Caco-2 (cell line): Measurements from ENCODE around the gene CXCR3. TPM values are rescaled to one million over a fixed set of nuclear protein-coding genes. Genes with fewer than 3 reads are reported as not detected.

Source experiments
- BruUV-seq: library from RNA; stranded (reverse); fragments of 400-500 nt; replicated peaks from 2 replicates; lab custom pipeline; 2021; lab: Mats Ljungman, UMichigan
- CTCF ChIA-PET: fragments of 300-600 bp; sonication (Branson Sonifier 250); formaldehyde crosslinking; loops from one replicate; lab custom pipeline; 2022; ENCODE audit warnings: antibody characterized with exemption; lab: Charles Lee
- POLR2A ChIA-PET: fragments of 300-600 bp; sonication (Branson Sonifier 250); formaldehyde crosslinking; loops from one replicate; lab custom pipeline; 2022; ENCODE audit warnings: antibody characterized with exemption; lab: Charles Lee
- DNase-seq, 2 experiments: peaks; one replicate each; pipeline versions ENCODE4 v3.0.0 to v3.0.0-alpha.2; 2020 to 2022
- H3K27me3 ChIP-seq: replicated peaks from 2 replicates; pipeline ENCODE4 v1.6.0; 2011; ENCODE audit warnings: low read length; ENCODE audit not compliant: control insufficient read depth, insufficient read depth
- H3K36me3 ChIP-seq: 2 replicates; pipeline ENCODE4 v1.5.1; 2011; ENCODE audit warnings: low read length; ENCODE audit not compliant: control insufficient read depth, insufficient read depth
- H3K4me1 ChIP-seq: fragments of 250-450 bp; sonication (Bioruptor Pico); 2 replicates; pipeline ENCODE4 v1.5.1; 2020; ENCODE audit warnings: mild to moderate bottlenecking
- H3K4me3 ChIP-seq: 2 replicates; pipeline ENCODE4 v1.5.1; 2011; ENCODE audit warnings: low read depth, mild to moderate bottlenecking, control low read depth, low read length
- H3K9me3 ChIP-seq: fragments of 250-450 bp; sonication (Bioruptor Pico); 2 replicates; pipeline ENCODE4 v1.5.1; 2020; ENCODE audit warnings: mild to moderate bottlenecking, moderate library complexity
- H3K27ac Mint-ChIP-seq: one replicate; pipeline ENCODE4 v1.8.0; 2022; ENCODE audit warnings: mixed read lengths; ENCODE audit not compliant: unreplicated experiment
- H3K27me3 Mint-ChIP-seq: one replicate; pipeline ENCODE4 v1.8.0; 2022; ENCODE audit warnings: mixed read lengths; ENCODE audit not compliant: insufficient read depth, unreplicated experiment
- H3K36me3 Mint-ChIP-seq: one replicate; pipeline ENCODE4 v1.8.0; 2022; ENCODE audit warnings: mild to moderate bottlenecking, mixed read lengths; ENCODE audit not compliant: insufficient read depth, unreplicated experiment
- H3K4me1 Mint-ChIP-seq: one replicate; pipeline ENCODE4 v1.8.0; 2022; ENCODE audit warnings: low read depth, mixed read lengths; ENCODE audit not compliant: unreplicated experiment
- H3K4me3 Mint-ChIP-seq: one replicate; pipeline ENCODE4 v1.8.0; 2022; ENCODE audit warnings: mild to moderate bottlenecking, moderate library complexity, mixed read lengths; ENCODE audit not compliant: unreplicated experiment
- H3K9me3 Mint-ChIP-seq: one replicate; pipeline ENCODE4 v1.8.0; 2022; ENCODE audit warnings: mixed read lengths; ENCODE audit not compliant: unreplicated experiment
- CTCF ChIP-seq, 2 experiments: fragments of 200-600 bp in 1 of 2; IDR thresholded peaks; 1 replicate in 1 of 2; 2 replicates in 1 of 2; pipeline versions ENCODE4 v1.5.1 to v1.8.0; 2011 to 2022; ENCODE audit warnings: antibody characterized with exemption in 1 of 2, control low read depth in 1 of 2, inconsistent platforms in 1 of 2, low read depth in 1 of 2, low read length in 1 of 2, mild to moderate bottlenecking in 1 of 2, moderate library complexity in 1 of 2; ENCODE audit not compliant: insufficient read depth in 1 of 2, severe bottlenecking in 1 of 2, unreplicated experiment in 1 of 2
- intact Hi-C: fragments of 100-400 bp; cut with micrococcal nuclease; formaldehyde crosslinking; loops from one replicate; pipeline ENCODE4 v1.10.0; 2022; ENCODE audit not compliant: unreplicated experiment
- total RNA-seq: library from RNA; stranded (reverse); gene quantifications from 2 replicates; pipeline ENCODE4 v1.2.3, GENCODE V29; 2022

Gene CXCR3
- total RNA-seq, 1 experiment from 2014 or later, result not detected

- no TSS peak for BruUV-seq
These were observed 42.5 kb upstream of the CXCR3 start for GRCh38 chrX:71660562-71661416.

GRCh38 chrX:71659959-71660358, 41.6 kb upstream of the CXCR3 start:
- DNase-seq, result no peak
- POLR2A ChIA-PET, result no interaction called here
- no peak for TF ChIP-seq CTCF (IDR thresholded peaks at IDR 0.05; ENCODE audit: insufficient read depth in 1 of 2, low read depth in 1 of 2, low read length in 1 of 2, severe bottlenecking in 1 of 2, unreplicated experiment in 1 of 2)
- no peak overlapping the region for H3K4me3 ChIP-seq
- Mint-ChIP-seq H3K27ac (no peak overlapping the region), H3K27me3 (no peaks in the 10 kb centered on the region), H3K36me3 (no peaks in the 10 kb centered on the region), H3K9me3 (no peaks in the 10 kb centered on the region), H3K4me3 (no peak overlapping the region), H3K4me1 (no peaks in the 10 kb centered on the region)
- intact Hi-C loops, result no loop called here
- no peaks in the 10 kb centered on the region for H3K36me3 ChIP-seq
- BruUV-seq, result no TSS peak
- H3K27me3 ChIP-seq, result no peaks in the 10 kb centered on the region
- H3K4me1 ChIP-seq, result no peaks in the 10 kb centered on the region
- no peaks in the 10 kb centered on the region for H3K9me3 ChIP-seq
- CTCF ChIA-PET, result no interaction called here

More at GRCh38 chrX:71660562-71661416, 42.5 kb upstream of the CXCR3 start:
- no peaks in the 10 kb centered on the region for H3K27me3 ChIP-seq
- Mint-ChIP-seq H3K9me3 (no peaks in the 10 kb centered on the region), H3K4me1 (no peaks in the 10 kb centered on the region), H3K27ac (no peak overlapping the region), H3K4me3 (no peak overlapping the region), H3K27me3 (no peaks in the 10 kb centered on the region), H3K36me3 (no peaks in the 10 kb centered on the region)
- no peak overlapping the region for H3K4me3 ChIP-seq
- H3K9me3 ChIP-seq, result no peaks in the 10 kb centered on the region
- DNase-seq, result no peak
- TF ChIP-seq CTCF (IDR thresholded peaks at IDR 0.05; ENCODE audit: insufficient read depth in 1 of 2, low read depth in 1 of 2, low read length in 1 of 2, severe bottlenecking in 1 of 2, unreplicated experiment in 1 of 2), result no peak
- POLR2A ChIA-PET, result no interaction called here
- CTCF ChIA-PET, result interaction anchor here (0.6 kb wide), 1 partner anchor 56 kb away, joined by 3 read pairs; no protein-coding TSS in a partner anchor
- intact Hi-C loops, result no loop called here
- H3K36me3 ChIP-seq, result no peaks in the 10 kb centered on the region
- H3K4me1 ChIP-seq, result no peaks in the 10 kb centered on the region

- TF ChIP-seq CTCF (IDR thresholded peaks at IDR 0.05; ENCODE audit: insufficient read depth in 1 of 2, low read depth in 1 of 2, low read length in 1 of 2, severe bottlenecking in 1 of 2, unreplicated experiment in 1 of 2), result no peak
- H3K36me3 ChIP-seq, result no peaks in the 10 kb centered on the region
- intact Hi-C loops, result no loop called here
- no peaks in the 10 kb centered on the region for H3K4me1 Mint-ChIP-seq
- no peaks in the 10 kb centered on the region for H3K4me1 ChIP-seq
- H3K9me3 ChIP-seq, result no peaks in the 10 kb centered on the region
- no peaks in the 10 kb centered on the region for H3K9me3 Mint-ChIP-seq
- H3K27me3 ChIP-seq, result no peaks in the 10 kb centered on the region
- H3K27me3 Mint-ChIP-seq, result no peaks in the 10 kb centered on the region
- no peak overlapping the region for H3K4me3 ChIP-seq
- H3K36me3 Mint-ChIP-seq, result no peaks in the 10 kb centered on the region
- DNase-seq, result no peak
- H3K4me3 Mint-ChIP-seq, result no peak overlapping the region
- POLR2A ChIA-PET, result no interaction called here
- no TSS peak for BruUV-seq
- CTCF ChIA-PET, result no interaction called here
- H3K27ac Mint-ChIP-seq, result no peak overlapping the region
These were observed 41.0 kb upstream of the CXCR3 start for GRCh38 chrX:71659342-71659741.
